Stimulated activated CD4-positive, alpha-beta T cell treated with anti-CD3 and anti-CD28 coated beads, Interleukin-2, amount 100 ng/mL, for 4 hours (primary cell): Measurements from ENCODE around the gene C17orf107.

ENCODE experiments used
- DNase-seq: peaks from one replicate; pipeline ENCODE4 v3.0.0-alpha.2; 2020; ENCODE audit warnings: low read depth

Gene C17orf107

GRCh38 chr17:4950075-4950745 lies 50.9 kb downstream of the C17orf107 start:
- peak; percentile 55 for DNase-seq

DNA sequence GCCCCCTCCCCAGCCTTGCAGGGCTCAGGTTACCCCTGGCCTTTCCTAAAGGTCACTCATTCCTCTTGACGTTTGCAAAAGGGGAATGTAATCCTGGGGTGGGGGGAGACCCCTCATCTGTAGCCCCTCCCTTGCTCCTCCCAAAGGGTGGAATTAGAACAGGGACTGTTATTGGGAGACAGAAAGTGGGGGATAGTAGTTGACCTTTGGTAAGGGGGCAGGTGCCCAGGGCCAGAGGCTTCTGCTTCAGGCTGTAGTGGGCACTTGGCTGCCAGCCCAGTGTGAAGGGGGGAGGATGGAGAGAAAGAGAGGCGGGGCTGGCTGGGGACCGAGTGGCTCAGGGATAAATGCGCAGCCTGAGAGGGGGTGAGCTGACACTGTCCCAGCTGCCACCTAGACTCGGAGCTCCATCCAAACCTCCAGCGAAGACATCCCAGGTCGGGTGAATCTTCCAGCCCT lies 51.4 kb downstream of the C17orf107 start, which contains the start of gene ENO3:
TSS of gene ENO3 (plus strand) at position 374 of the 459 bp plus-strand sequence. CDS start 711 bp downstream, outside the sequence.
- no peak for DNase-seq

GRCh38 chr17:4951486-4951885 lies 52.1 kb downstream of the C17orf107 start:
- DNase-seq: no peak
